Neuronal stem cell (in vitro differentiated cells): ENCODE data around the gene LGR6.

Experiments
- DNase-seq: peaks from one replicate; pipeline ENCODE4 v3.0.0-alpha.2; 2013; ENCODE audit warnings: low spot score
- H2AFZ ChIP-seq: one replicate; pipeline ENCODE4 v1.6.1; 2013; ENCODE audit warnings: mild to moderate bottlenecking, low read length, inconsistent platforms
- H2AK5ac ChIP-seq: 2 replicates; pipeline ENCODE4 v1.6.1; 2013; ENCODE audit warnings: low read depth, mild to moderate bottlenecking, inconsistent platforms, low read length, moderate library complexity, mixed read lengths
- H2BK120ac ChIP-seq: 2 replicates; pipeline ENCODE4 v1.6.1; 2013; ENCODE audit warnings: low read depth, mild to moderate bottlenecking, inconsistent platforms, low read length, moderate library complexity, mixed read lengths
- H2BK12ac ChIP-seq: one replicate; pipeline ENCODE4 v1.6.1; 2013; ENCODE audit warnings: low read length, inconsistent platforms
- H2BK15ac ChIP-seq: 2 replicates; pipeline ENCODE4 v1.6.1; 2013; ENCODE audit warnings: mild to moderate bottlenecking, low read length, inconsistent platforms, mixed read lengths
- H2BK5ac ChIP-seq: one replicate; pipeline ENCODE4 v1.6.1; 2013; ENCODE audit warnings: inconsistent platforms, mild to moderate bottlenecking, low read length, moderate library complexity
- H3K14ac ChIP-seq: one replicate; pipeline ENCODE4 v1.6.1; 2013; ENCODE audit warnings: low read length, inconsistent platforms
- H3K18ac ChIP-seq: 2 replicates; pipeline ENCODE4 v1.6.1; 2013; ENCODE audit warnings: low read length, inconsistent platforms
- H3K23ac ChIP-seq: 2 replicates; pipeline ENCODE4 v1.6.1; 2013; ENCODE audit warnings: low read depth, mild to moderate bottlenecking, mixed read lengths, low read length, inconsistent platforms; ENCODE audit not compliant: poor library complexity
- H3K27ac ChIP-seq: replicated peaks from 3 replicates; pipeline ENCODE4 v1.5.1; 2013; ENCODE audit warnings: low read length, inconsistent platforms
- H3K27me3 ChIP-seq, 3 experiments: 2 replicates each; pipeline ENCODE4 v1.6.1; 2013; ENCODE audit warnings: low read length in 3 of 3, mild to moderate bottlenecking in 2 of 3, inconsistent platforms in 1 of 3, low read depth in 1 of 3, mixed read lengths in 1 of 3, moderate library complexity in 1 of 3; ENCODE audit not compliant: control insufficient read depth in 3 of 3, insufficient read depth in 3 of 3
- H3K36me3 ChIP-seq, 2 donors: replicated peaks in 1 of 2; 2 replicates each; pipeline ENCODE4 v1.6.1; 2013; ENCODE audit warnings: low read length in 2 of 2; ENCODE audit not compliant: control insufficient read depth in 2 of 2, insufficient read depth in 2 of 2
- H3K4ac ChIP-seq: 2 replicates; pipeline ENCODE4 v1.6.1; 2013; ENCODE audit warnings: inconsistent platforms, mild to moderate bottlenecking, low read length, moderate library complexity
- H3K4me1 ChIP-seq, 2 donors: 1 replicate in 1 of 2; 2 replicates in 1 of 2; pipeline ENCODE4 v1.6.1; 2013; ENCODE audit warnings: low read length in 2 of 2, low read depth in 1 of 2; ENCODE audit not compliant: control insufficient read depth in 2 of 2, insufficient read depth in 1 of 2
- H3K4me2 ChIP-seq: one replicate; pipeline ENCODE4 v1.6.1; 2013; ENCODE audit warnings: mild to moderate bottlenecking, low read length, inconsistent platforms; ENCODE audit not compliant: insufficient read depth, poor library complexity, severe bottlenecking
- H3K4me3 ChIP-seq, 2 donors: 2 replicates each; pipeline ENCODE4 v1.5.1; 2013; ENCODE audit warnings: low read length in 2 of 2, mild to moderate bottlenecking in 2 of 2, inconsistent platforms in 1 of 2, moderate library complexity in 1 of 2
- H3K79me1 ChIP-seq: one replicate; pipeline ENCODE4 v1.6.1; 2013; ENCODE audit warnings: low read depth, mild to moderate bottlenecking, inconsistent platforms, low read length, moderate library complexity
- H3K9ac ChIP-seq: one replicate; pipeline ENCODE4 v1.6.1; 2013; ENCODE audit warnings: mild to moderate bottlenecking, low read depth, low read length, inconsistent platforms; ENCODE audit not compliant: poor library complexity
- H3K9me3 ChIP-seq, 2 donors: replicated peaks in 1 of 2; 2 replicates each; pipeline versions ENCODE3 to v1.6.1; 2013; ENCODE audit warnings: low read length in 2 of 2, mild to moderate bottlenecking in 2 of 2, inconsistent platforms in 1 of 2, low read depth in 1 of 2, mixed read lengths in 1 of 2, moderate library complexity in 1 of 2; ENCODE audit not compliant: control insufficient read depth in 2 of 2, insufficient read depth in 1 of 2
- H4K8ac ChIP-seq: one replicate; pipeline ENCODE4 v1.6.1; 2013; ENCODE audit warnings: low read depth, mild to moderate bottlenecking, inconsistent platforms, low read length, moderate library complexity
- H4K91ac ChIP-seq: one replicate; pipeline ENCODE4 v1.6.1; 2013; ENCODE audit warnings: low read length, low read depth, mild to moderate bottlenecking, inconsistent platforms; ENCODE audit not compliant: poor library complexity
- WGBS, 2 donors: extraction: QIAGEN DNeasy Blood & Tissue Kit; methylation state at CpG; one replicate each; pipeline ENCODE4 v1.1.7; 2013; ENCODE audit warnings: missing lambda C conversion rate in 2 of 2, mixed read lengths in 1 of 2; ENCODE audit not compliant: insufficient read length in 2 of 2, insufficient replicate concordance in 1 of 2; ENCODE audit errors: extremely low coverage in 2 of 2; 5-methylcytosine and 5-hydroxymethylcytosine counted together

Gene LGR6

GRCh38 chr1:202280595-202280994 is 87.0 kb downstream of the LGR6 start:
- Histone ChIP-seq H2AFZ (no peak overlapping the region), H3K9me3 (no peaks in the 10 kb centered on the region), H3K9ac (no peak overlapping the region), H3K4me3 (no peak overlapping the region), H2BK120ac (no peak overlapping the region), H3K23ac (no peak overlapping the region), H3K18ac (peak overlapping the region; percentile 31), H4K91ac (no peak overlapping the region), H3K36me3 (no peaks in the 10 kb centered on the region), H3K79me1 (no peaks in the 10 kb centered on the region), H2AK5ac (peak overlapping the region; percentile 20), H3K4ac (no peak overlapping the region), H3K14ac (peak overlapping the region; percentile 39), H3K4me1 (peaks cover 0 to 2% of the 10 kb centered on the region in 2 donors), H3K4me2 (no peak overlapping the region), H2BK5ac (no peak overlapping the region), H2BK15ac (peak overlapping the region; percentile 31), H4K8ac (no peak overlapping the region), H3K27me3 (peaks cover 0 to 60% (median 0%) of the 10 kb centered on the region in 3 experiments), H2BK12ac (no peak overlapping the region), H3K27ac (no peak overlapping the region)
- no CpG with 5 or more reads among the region's 7 CpGs for WGBS, 2 donors
- DNase-seq = no peak

- Histone ChIP-seq H2BK12ac (no peak overlapping the region), H3K4me3 (no peak overlapping the region), H2AK5ac (no peak overlapping the region), H3K36me3 (no peaks in the 10 kb centered on the region), H2BK5ac (no peak overlapping the region), H3K4me2 (no peak overlapping the region), H3K9ac (no peak overlapping the region), H2BK15ac (no peak overlapping the region), H2AFZ (no peak overlapping the region), H3K27ac (no peak overlapping the region), H2BK120ac (no peak overlapping the region), H4K91ac (no peak overlapping the region), H3K18ac (peak overlapping the region; percentile 42), H3K9me3 (no peaks in the 10 kb centered on the region), H3K14ac (no peak overlapping the region), H3K27me3 (peaks cover 0 to 51% (median 0%) of the 10 kb centered on the region in 3 experiments), H3K4me1 (peaks cover 0 to 2% of the 10 kb centered on the region in 2 donors), H3K79me1 (no peaks in the 10 kb centered on the region), H3K23ac (no peak overlapping the region), H3K4ac (no peak overlapping the region), H4K8ac (no peak overlapping the region)
- DNase-seq = no peak
- WGBS, 2 donors = no CpG with 5 or more reads among the region's 5 CpGs
These were observed 87.9 kb downstream of the LGR6 start for GRCh38 chr1:202281316-202282024.

DNA sequence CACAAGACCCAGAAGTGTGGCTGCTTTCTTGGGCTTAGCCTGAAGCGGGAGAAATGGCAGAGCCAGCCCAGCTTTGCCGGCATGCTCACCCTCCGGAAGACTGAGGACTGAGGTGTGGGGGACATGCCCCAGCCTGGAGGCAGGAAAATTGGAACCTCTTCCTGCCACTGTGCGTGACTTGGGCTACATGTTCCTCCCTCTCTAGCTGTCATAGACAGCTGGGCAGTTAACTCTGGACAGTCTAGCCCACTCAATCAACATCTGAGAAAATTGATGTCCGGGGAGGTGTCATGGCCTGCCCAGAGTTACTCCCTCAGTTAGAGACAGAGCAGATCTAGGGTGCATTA is 88.4 kb downstream of the LGR6 start:
- no peak overlapping the region for H3K23ac ChIP-seq
- H3K14ac ChIP-seq = no peak overlapping the region
- no peak overlapping the region for H2AK5ac ChIP-seq
- no peak overlapping the region for H3K18ac ChIP-seq
- peaks cover 0 to 50% (median 0%) of the 10 kb centered on the region in 3 experiments for H3K27me3 ChIP-seq
- no peak overlapping the region for H2AFZ ChIP-seq
- no peak overlapping the region for H3K4me2 ChIP-seq
- no peaks in the 10 kb centered on the region for H3K36me3 ChIP-seq
- no peak for DNase-seq
- no peak overlapping the region for H2BK15ac ChIP-seq
- H3K4me1 ChIP-seq = peaks cover 2 to 5% of the 10 kb centered on the region in 2 donors
- H2BK120ac ChIP-seq = no peak overlapping the region
- H3K9ac ChIP-seq = no peak overlapping the region
- H3K9me3 ChIP-seq = no peaks in the 10 kb centered on the region
- WGBS, 2 donors = no CpG with 5 or more reads among the region's 5 CpGs
- H2BK12ac ChIP-seq = no peak overlapping the region
- H4K91ac ChIP-seq = no peak overlapping the region
- no peak overlapping the region for H2BK5ac ChIP-seq
- no peaks in the 10 kb centered on the region for H3K79me1 ChIP-seq
- H3K4ac ChIP-seq = no peak overlapping the region
- H3K4me3 ChIP-seq = no peak overlapping the region
- H3K27ac ChIP-seq = no peak overlapping the region
- H4K8ac ChIP-seq = no peak overlapping the region

GRCh38 chr1:202282596-202283283 is 89.1 kb downstream of the LGR6 start:
- Histone ChIP-seq H3K18ac (no peak overlapping the region), H2BK120ac (no peak overlapping the region), H3K23ac (no peak overlapping the region), H3K79me1 (no peaks in the 10 kb centered on the region), H3K36me3 (no peaks in the 10 kb centered on the region), H3K4me1 (peaks cover 2 to 5% of the 10 kb centered on the region in 2 donors), H3K14ac (no peak overlapping the region), H3K27me3 (peaks cover 0 to 50% (median 0%) of the 10 kb centered on the region in 3 experiments), H2BK5ac (no peak overlapping the region), H2AFZ (no peak overlapping the region), H3K9me3 (no peaks in the 10 kb centered on the region), H3K4me3 (no peak overlapping the region), H2AK5ac (no peak overlapping the region), H2BK15ac (no peak overlapping the region), H4K8ac (no peak overlapping the region), H3K9ac (no peak overlapping the region), H3K27ac (no peak overlapping the region), H2BK12ac (no peak overlapping the region), H3K4me2 (no peak overlapping the region), H4K91ac (no peak overlapping the region), H3K4ac (no peak overlapping the region)
- no peak for DNase-seq
- WGBS, 2 donors = no CpG with 5 or more reads among the region's 7 CpGs
